GM10266 (cell line): ENCODE measurements around the gene AK1.

Experiments used
- DNase-seq: peaks from one replicate; pipeline ENCODE4 v3.0.0; 2012; ENCODE audit errors: extremely low spot score
- CTCF ChIP-seq: IDR thresholded peaks from 2 replicates; pipeline ENCODE4 v1.5.1; 2012; ENCODE audit warnings: mild to moderate bottlenecking, low read depth; ENCODE audit not compliant: control insufficient read depth, insufficient read depth; ENCODE audit errors: missing control alignments

Gene AK1

DNA sequence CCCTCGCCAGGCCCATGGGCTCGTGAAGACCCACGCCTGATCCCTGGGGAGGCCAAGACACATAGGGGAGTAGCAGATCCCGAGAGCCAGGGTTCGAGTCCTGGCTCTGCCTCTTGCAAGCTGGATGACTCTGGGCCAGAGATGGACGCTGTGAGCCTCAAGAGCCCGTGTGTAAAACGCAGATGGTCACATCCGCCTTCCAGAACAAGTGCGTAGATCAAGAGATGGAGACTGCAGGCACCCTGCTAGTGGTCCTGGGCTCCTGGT is 31.1 kb upstream of the AK1 start:
- no peak for TF ChIP-seq CTCF
- DNase-seq = no peak

GRCh38 chr9:127907867-127908659 is 30.6 kb upstream of the AK1 start:
- no peak for DNase-seq
- TF ChIP-seq CTCF = no peak

DNA sequence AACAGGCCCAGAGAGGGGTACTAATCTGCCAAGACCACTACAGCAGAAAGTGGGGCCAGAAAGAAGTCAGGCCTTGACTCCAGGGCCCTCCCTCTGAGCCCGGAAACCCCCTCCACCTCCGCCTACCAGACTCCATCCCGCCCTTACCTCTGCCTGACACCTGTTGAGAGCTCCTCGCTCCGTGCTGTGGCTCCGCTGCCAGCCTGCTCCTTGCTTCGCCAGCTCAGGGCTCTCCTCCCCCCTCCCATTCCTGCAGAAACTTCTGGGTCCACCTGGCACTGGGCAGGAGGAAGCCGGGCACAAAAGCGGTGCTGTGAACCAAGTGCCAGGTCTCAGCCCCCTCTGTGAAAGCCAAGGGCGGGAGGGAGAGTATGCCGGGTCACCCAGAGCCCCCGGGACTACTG is 28.3 kb upstream of the AK1 start:
- TF ChIP-seq CTCF = no peak
- DNase-seq = peak; percentile 65

GRCh38 chr9:127905004-127905728 is 27.7 kb upstream of the AK1 start:
- TF ChIP-seq CTCF = no peak
- peak; percentile 47 for DNase-seq

GRCh38 chr9:127904561-127905003 is 27.1 kb upstream of the AK1 start:
- DNase-seq = peak; percentile 20
- TF ChIP-seq CTCF = no peak

GRCh38 chr9:127903557-127904475 is 26.3 kb upstream of the AK1 start:
- no peak for TF ChIP-seq CTCF
- DNase-seq = peak; percentile 75
